Measurements from ENCODE around the gene TRPM2. TPM values are rescaled to one million over a fixed set of nuclear protein-coding genes. Genes with fewer than 3 reads are reported as not detected.
A peak's percentile ranks its signal among the peaks of the same experiment; 100 is the strongest.

Gene TRPM2
- total and polyA plus RNA-seq, 12 donors, result 0.34 to 8.5 (median 1.2) TPM

DNA sequence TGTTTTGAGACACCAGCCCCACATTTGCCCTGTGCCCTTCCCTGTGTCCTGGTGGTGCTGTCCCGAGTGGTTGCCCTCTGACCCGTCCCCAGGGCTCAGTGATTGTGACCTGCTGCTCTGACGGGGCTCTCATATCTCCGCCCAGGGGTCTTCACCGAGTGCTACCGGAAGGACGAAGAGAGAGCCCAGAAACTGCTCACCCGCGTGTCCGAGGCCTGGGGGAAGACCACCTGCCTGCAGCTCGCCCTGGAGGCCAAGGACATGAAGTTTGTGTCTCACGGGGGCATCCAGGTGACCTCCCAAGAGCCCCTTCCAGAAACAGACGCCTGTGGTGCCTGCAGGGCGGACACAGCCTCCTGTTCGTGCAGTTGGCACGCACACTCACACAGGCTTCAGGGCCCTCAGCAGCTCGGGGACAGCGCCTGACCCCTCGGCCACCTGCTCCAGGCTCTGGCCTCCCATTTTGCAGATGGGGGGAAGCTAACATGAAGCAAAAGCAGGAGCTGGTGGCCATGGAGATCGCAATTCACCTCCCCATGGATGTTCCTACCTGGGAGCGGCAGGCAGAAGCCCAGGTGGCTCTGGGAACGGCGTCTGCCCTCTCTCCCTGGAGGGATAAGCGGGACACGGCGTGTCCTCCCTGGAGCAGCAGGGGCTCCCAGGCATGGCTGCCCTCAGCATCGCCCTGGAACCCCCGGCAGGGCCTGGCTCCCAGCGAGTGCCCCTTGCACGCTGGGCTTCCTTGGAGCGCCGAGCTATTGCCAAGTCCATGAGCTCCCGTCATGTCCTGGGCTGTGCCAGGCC, 45.9 kb downstream of the TRPM2 start:
- Histone ChIP-seq H3K27ac (no peak overlapping the region), H3K4me1 (no peaks in the 10 kb centered on the region), H3K4me3 (no peak overlapping the region), H3K36me3 (peaks cover 0 to 55% (median 0%) of the 10 kb centered on the region in 9 donors), H3K9me3 (no peaks in the 10 kb centered on the region), H3K27me3 (peaks cover 0 to 28% (median 7%) of the 10 kb centered on the region in 7 donors)
- ATAC-seq, result no peak
- no peak for DNase-seq
- intact Hi-C loops (cut with DNase I), result no loop called here
- 80 to 85% methylated on average over 33 of the region's 33 CpGs for WGBS, 2 donors
- TF ChIP-seq, protein P1, sequence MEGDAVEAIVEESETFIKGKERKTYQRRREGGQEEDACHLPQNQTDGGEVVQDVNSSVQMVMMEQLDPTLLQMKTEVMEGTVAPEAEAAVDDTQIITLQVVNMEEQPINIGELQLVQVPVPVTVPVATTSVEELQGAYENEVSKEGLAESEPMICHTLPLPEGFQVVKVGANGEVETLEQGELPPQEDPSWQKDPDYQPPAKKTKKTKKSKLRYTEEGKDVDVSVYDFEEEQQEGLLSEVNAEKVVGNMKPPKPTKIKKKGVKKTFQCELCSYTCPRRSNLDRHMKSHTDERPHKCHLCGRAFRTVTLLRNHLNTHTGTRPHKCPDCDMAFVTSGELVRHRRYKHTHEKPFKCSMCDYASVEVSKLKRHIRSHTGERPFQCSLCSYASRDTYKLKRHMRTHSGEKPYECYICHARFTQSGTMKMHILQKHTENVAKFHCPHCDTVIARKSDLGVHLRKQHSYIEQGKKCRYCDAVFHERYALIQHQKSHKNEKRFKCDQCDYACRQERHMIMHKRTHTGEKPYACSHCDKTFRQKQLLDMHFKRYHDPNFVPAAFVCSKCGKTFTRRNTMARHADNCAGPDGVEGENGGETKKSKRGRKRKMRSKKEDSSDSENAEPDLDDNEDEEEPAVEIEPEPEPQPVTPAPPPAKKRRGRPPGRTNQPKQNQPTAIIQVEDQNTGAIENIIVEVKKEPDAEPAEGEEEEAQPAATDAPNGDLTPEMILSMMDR (IDR thresholded peaks at IDR 0.05), result no peak

DNA sequence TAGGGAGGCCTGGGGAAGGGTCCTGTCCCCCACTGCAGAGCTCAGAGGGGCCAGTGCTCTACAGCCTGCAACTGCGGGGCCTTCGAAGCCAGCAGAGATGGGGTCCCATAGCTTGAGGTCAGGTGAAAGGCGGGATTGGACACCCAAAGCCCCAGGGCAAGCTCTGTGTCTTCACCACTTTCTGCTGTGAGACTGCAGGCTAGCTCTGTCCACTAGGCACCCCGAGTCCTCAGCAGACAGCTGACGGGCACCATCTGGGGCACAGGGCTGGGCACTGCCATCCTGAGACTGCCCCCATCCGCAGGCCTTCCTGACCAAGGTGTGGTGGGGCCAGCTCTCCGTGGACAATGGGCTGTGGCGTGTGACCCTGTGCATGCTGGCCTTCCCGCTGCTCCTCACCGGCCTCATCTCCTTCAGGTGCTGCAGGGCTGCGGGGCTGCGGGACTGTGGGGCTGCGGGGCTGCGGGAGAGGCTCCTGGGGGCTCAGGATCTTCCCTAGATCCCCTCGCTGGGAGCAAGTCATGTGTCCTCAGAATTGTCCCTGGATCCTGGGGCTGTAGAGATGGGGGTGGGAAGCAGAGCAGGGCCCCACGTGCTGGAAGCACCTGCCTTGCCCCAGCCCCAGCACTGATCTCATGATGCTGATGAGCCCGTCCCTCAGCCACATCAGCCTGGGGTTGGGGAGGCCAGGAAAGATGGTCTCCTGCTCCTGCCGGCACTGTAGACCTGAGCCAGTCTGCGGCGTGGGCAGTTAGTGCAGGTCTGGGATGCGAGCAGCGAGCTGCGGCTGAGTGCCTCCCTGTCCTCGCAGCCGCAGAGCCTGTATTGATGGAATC, 46.8 kb downstream of the TRPM2 start:
- peaks cover 0 to 58% (median 0%) of the 10 kb centered on the region in 9 donors for H3K36me3 ChIP-seq
- no peaks in the 10 kb centered on the region for H3K4me1 ChIP-seq
- no peak overlapping the region for H3K27ac ChIP-seq
- TF ChIP-seq, protein P1 (IDR thresholded peaks at IDR 0.05), result no peak
- peak in 2 of 8 donors; percentile 4 to 49 for ATAC-seq
- WGBS, 2 donors, result 85 to 87% methylated on average over 25 of the region's 25 CpGs
- intact Hi-C loops (cut with DNase I), result no loop called here
- peaks cover 0 to 21% (median 3%) of the 10 kb centered on the region in 7 donors for H3K27me3 ChIP-seq
- no peak overlapping the region for H3K4me3 ChIP-seq
- no peaks in the 10 kb centered on the region for H3K9me3 ChIP-seq
- no peak for DNase-seq

DNA sequence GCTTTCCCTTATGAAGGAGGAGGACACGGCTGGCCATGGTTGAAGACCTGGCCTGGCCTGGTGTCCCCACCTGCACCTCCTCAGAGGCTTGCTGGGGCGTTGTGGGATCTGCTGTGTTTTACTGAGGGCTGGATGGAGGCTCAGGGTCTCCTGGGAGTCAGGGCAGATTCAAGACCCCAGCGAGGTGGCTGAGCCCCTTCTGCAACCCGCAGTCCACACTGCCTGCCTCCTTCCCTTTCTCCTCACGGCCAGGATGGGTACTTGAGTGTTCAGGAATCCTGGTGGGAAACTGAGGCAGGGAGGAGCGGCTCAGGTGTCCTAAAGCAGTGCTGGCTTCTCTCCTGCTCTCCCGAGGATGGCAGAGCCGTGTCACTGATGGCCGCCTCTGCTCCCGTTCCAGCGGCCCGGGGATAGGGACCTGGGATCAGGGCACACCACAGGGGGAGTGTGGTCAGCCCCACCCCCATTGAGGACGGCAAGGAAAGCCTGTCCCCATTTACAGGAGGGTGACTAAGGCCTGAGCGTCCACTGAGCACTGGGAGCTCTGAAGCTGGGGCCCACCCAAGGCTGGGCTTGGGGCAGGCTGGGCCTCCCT, 47.5 kb downstream of the TRPM2 start:
- H3K4me3 ChIP-seq, result no peak overlapping the region
- H3K27ac ChIP-seq, result no peak overlapping the region
- peaks cover 0 to 19% (median 0%) of the 10 kb centered on the region in 7 donors for H3K27me3 ChIP-seq
- peaks cover 0 to 66% (median 0%) of the 10 kb centered on the region in 9 donors for H3K36me3 ChIP-seq
- H3K4me1 ChIP-seq, result no peaks in the 10 kb centered on the region
- DNase-seq, result no peak
- TF ChIP-seq, protein P1 (IDR thresholded peaks at IDR 0.05), result no peak
- no peak for ATAC-seq
- H3K9me3 ChIP-seq, result no peaks in the 10 kb centered on the region
- intact Hi-C loops (cut with DNase I), result no loop called here
- WGBS, 2 donors, result 71 to 77% methylated on average over 14 of the region's 14 CpGs

Measured in heart right ventricle (tissue), 16 donors.